T-helper 2 cell (primary cell): Measurements from ENCODE around the gene KLHL18.
A peak's percentile ranks its signal among the peaks of the same experiment; 100 is the strongest.
"Not testable (repeated sequence)": the region's sequence is repeated elsewhere in the genome, so short reads cannot be mapped to it uniquely, and the experiment has no call there.

Source experiments
- DNase-seq, 5 experiments: peaks; one replicate each; pipeline versions ENCODE4 v3.0.0 to v3.0.0-alpha.2; 2012 to 2022
- total RNA-seq, 2 donors: gene quantifications; one replicate each; lab custom pipeline; 2026; lab: John Stamatoyannopoulos, UW

Gene KLHL18
- total RNA-seq = 70.4 to 126 reads per million in 2 donors

DNA sequence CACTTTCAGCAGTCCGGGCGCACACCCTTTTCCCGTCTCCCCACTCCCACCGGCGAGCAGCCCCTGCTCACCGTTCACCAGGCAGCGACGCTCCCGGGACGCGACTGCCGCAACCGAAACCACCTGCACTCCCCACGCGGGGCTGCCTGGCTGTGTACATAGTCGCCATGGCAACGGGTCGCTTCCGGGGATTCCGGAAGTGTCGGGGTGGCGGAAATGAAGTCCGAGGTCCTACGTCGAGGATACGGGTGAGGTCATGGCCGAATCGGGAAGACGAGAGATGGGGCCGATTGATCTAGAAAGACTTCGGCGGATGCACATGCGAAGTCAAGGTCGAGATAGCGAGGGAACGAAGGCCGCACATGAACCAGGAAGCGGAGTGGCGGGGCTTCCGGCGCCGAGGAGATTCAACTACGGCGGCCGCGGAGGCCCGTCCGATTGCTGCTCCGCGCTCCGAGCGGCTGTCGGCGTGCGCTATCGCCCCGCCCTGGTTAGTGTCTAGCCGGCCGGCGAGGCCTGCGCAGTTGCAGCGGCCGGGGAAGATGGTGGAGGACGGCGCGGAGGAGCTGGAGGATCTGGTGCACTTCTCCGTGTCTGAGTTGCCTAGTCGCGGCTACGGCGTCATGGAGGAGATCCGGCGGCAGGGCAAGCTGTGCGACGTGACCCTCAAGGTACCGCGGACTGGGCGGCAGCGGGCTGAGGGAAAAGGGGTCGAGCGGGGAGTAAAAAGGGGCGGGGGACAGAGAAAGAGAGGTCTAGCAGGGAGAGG, at the start of gene KLHL18, which contains the start of gene KIF9:
KLHL18 (plus strand) TSS at position 521 of the 769 bp plus-strand sequence; CDS start at position 543, 22 bp downstream.
KIF9 (minus strand) TSS at position 376 of the 769 bp plus-strand sequence. CDS start 5,425 bp downstream, outside the sequence.
- peak; percentile 89 to 98 (median 96) for DNase-seq

DNA sequence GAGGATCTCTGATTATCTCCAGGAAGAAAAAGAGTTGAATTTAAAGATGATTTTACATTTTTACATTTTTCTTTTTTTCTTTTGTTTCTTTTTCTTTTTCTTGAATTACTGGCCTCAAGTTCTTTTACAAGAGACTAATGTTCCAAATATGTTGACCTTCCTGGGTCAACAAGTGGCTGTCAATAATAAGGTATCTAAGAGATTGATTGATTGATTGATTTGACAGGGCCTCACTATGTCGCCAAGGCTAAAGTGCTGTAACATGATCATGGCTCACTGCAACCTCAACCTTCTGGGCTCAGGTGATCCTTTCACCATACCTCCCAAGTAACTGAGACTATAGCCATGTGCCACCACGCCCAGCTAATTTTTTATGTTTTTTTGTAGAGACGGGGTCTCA, 44.7 kb upstream of the KLHL18 start:
- DNase-seq = no peak

DNA sequence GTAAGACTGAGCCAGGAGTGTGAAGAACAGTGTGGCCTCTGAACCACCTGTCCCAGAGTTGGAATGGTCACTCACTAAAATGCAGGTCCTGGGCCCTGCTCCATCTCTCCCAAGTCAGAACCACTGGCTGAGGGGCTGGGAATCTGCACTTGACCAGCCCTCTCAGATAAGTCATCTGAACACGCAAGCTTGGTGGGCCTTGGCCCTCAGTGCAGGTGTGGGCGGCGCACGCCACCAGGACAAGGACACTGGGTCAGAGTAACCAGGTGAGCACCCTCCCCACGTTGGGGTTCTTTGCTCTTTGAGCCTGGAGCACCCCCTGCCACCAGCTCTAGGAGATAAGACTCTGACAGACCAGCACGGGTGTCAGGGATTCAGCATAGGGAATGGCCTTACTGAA, 42.8 kb upstream of the KLHL18 start:
- DNase-seq = no peak

DNA sequence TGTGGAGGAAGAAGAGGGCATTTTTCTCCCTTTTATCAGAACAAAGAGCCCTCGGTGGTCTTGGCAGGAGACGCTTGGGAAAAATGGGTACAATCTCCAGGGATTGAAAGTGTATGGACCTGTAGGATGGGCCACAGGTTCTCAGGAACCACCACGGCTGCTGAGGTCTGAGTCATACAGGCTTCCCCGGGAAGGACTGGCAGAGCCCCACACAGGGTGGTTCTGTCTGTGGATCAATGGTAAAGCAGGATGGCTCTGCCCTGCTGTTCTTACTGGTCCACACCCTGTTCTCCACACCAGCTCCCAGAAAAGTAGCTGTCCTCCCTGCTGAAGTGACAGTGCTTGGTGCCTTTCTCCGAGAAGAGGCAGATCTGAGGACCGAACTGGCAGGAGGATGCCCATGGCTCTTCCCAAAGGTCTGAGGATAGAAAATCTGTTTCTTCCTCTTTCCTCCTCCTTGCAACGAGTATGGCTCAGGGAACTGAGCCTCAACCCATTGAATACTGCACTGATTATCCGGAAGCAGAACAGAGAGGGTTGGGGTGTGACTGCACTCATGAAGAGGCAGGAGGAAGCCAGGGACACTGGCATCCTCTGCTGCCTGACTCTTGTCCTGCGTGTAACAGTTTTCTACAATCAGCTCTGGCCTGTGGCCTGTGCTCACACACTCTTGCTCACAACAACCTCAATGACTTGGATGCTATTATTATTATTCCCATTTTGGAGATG, 39.2 kb upstream of the KLHL18 start:
- DNase-seq = no peak

DNA sequence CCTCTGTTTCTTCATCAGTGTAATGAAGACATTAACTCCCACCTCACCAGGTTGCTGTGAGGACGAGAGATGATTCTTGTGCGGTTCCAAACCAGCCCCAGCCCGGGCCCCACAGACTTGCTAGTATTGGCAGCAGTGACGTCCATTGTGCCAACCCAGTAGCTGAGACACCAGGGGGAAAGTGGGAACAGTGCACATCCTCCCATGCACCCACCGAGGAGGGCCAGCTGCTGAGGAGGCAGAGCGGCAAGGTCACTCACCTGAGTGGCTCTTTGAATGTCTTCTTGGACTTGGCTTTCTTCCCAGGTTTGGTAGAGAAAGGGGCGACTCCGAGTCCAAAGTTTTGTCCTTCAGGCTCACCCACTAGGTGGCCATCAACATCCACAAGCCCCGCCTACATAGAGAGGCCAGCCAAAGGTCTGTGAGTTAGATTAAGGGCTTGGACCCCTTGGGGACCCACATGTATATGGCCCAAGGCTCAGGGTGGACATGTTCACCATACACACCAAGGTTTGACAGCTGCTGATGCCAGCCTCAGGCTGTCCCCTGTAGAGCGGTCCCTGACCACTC, 38.1 kb upstream of the KLHL18 start:
- DNase-seq = no peak

DNA sequence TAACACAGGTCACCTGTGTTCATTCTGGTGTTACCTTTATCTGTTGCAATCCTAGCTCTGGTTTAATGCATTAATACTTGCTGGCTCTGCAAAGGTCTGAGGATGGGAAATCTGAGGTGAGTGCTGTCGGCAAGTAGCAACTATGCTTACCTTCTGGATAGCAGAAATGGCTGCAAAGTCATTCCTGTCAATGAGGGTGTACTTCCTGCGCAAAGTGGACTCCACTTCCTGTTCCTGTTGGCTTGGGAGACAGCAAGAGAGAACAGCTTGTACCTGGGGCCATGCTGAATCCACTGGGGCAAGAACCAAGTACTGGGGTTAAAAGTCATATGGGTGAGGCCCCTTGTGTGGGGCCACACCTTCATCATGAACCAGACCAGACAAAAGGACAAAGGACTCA, 37.5 kb upstream of the KLHL18 start:
- DNase-seq = no peak

DNA sequence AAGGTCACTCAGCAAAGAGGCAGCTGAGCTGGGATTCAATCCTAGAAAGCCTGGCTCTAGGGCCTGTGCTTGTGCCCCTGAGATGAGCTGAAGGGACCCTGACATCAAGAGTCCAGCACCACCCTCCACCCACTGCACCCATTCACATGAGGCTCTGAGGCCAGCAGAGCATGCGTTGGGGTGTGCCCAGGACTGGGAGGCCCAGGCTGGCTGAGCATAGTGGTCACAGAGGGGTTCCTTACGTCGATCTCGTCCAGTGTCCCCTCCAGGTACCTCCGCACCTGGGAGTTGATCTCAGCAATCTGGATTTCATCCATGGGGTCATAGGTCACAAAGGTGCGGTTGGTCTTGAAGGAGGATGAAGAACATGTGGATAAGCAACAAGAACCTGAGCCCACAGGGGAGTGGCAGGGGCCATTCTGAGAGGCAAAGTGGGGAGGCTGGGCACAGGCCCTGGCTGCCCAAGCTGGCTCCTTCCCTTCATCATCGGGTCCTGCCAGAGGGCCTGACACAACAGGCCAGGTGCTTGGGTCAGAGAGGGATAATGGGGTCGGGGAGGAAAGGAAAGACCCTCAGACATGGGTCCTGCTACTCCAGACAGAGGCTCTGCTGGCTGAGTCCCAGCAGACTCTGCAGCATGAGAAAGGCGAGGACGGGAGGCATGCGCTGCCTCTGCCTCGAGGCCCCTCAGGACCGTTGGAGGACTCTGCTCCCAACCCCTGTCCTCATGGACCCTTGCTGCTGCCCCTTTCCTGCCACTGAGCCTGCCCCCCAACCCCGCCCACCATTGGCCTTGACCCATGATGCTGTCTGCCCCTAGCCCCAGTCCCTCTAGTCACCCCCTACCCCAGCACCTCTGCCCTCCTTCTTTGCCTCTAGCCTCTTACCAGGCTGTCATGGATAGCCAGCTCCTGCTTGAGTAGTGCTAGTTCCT, 35.3 kb upstream of the KLHL18 start:
- no peak for DNase-seq

DNA sequence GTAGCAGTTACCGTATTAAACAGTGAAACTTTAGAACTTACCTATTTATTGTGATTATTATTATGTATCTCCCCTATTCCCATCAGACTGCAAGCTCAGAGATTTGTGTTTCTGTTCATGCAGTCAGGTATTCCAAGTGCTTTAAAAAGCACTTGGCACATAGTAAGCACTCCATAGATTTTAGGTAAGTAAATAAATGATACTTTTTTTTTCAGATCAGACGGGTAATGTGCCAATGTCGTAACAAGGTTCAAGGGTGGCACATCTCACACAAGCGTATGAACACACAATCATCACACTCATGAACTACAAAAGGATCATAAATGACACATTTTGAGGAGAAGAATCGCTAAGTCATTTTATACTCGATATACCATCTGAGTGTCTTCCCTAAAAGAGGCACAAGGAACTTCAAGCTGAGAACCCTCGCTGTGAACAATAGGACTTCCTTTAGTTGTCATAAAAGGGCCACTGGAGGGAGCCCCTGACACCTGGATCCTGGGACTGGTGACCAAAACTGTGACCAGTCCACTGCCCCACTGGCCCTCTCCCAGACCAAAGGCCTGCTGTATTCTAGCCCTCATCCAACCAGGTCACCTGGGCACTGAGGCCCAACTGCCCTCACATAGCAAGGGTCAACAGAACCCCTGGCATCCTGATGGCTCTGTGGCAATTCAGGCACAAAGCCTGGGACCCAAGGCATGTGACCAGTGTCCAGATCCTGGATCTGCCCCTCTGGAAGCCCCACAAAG, 32.3 kb upstream of the KLHL18 start:
- DNase-seq = no peak

DNA sequence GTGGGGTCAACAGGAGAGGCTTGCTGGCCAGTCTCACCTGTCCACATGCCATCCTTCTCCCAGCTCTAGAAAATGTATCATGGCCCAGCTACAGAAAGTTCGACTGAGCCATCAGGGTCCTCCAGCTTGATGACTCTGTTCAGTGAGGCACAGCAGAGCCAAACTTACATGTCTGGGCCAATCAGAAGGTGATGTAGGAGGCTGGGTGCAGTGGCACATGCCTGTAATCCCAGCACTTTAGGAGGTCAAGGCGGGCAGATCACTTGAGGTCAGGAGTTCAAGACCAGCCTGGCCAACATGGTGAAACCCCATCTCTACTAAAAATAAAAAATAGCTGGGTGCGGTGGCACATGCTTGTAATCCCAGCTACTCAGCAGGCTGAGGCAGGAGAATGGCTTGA, 31.7 kb upstream of the KLHL18 start:
- not testable (repeated sequence) for DNase-seq

DNA sequence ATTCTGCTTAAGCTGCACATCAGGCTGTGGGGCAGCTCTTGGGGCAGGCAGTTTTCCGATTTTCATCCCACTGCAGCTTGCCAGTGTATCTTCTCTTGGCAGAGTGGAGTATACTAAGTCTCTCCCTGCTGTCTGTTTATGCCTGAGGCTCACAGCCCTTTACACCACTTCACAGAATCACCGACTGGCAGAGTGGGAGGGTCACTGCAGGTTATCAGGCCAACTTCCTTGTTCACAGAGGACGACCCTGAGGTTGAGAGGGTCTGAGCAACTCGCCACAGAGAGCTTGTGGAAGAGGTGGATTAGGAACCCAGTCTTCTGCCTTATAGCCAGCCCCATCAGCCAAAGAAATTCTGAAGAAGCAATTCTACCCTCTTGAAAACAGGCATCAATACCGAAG, 31.1 kb upstream of the KLHL18 start:
- no peak for DNase-seq

DNA sequence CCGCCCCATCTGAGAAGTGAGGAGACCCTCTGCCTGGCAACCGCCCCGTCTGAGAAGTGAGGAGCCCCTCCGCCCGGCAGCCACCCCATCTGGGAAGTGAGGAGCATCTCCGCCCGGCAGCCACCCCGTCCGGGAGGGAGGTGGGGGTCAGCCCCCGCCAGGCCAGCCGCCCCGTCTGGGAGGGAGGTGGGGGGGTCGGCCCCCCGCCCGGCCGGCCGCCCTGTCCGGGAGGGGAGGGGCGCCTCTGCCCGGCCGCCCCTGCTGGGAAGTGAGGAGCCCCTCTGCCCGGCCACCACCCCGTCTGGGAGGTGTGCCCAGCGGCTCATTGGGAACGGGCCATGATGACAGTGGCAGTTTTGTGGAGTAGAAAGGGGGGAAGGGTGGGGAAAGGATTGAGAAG, 26.4 kb upstream of the KLHL18 start:
- DNase-seq = not testable (repeated sequence)

DNA sequence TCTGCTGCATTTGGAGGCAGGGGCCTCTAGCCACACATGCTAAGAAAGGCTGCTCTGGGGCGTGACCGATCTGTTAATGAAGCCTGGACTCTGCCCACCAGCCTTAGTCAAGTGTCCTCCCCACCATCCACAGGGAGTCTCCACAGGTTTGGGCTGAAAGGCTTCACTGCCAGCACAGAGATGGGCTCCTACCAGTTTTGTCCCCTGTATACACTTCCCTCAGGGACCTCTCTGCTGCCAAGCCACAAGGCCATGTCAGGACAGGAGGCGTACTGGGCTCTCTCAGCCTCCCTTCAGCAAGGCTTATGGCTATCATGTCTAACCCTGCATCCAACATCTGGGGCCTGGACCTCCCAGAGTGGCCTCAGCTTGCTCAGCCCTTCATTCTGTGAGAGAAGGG, 23.6 kb upstream of the KLHL18 start:
- no peak for DNase-seq

DNA sequence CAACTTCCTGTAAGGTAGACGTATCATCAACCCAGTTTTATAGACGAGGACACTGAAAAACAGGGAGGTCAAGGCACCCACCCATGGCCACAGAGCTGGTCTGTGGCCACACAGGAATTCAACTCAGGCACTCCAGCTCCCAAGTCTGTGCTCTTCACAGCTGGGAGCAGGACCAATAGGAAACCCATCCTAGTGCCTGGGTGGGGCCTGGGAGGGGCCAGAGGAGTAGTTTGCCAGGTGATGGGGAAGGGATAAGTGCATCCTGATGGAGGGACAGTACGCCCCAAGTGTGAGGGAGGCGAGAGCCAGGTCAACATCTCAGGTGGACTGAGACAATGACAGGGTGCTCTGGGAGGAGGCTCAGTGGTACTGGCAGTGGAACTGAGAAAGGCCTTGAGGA, 22.1 kb upstream of the KLHL18 start:
- DNase-seq = no peak

DNA sequence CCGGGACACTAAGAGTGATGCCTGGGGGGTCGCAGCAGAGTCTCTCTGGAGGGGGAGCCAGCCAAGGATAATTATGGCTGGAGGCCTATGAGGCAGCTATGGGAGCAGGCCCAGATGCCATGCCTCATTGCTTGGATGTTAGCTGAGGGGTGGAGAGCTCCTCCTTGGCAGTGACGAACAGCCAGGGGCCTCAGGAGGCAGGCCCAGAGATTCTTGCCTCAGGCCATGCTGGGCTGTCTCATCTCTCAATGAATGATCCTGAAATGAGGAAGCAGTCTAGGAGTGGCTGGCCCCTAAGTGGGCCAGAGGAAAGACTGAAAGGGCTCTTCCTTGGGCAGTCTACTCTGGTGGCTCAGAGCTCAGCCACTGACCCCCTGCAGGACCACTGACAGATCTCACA, 21.4 kb upstream of the KLHL18 start:
- no peak for DNase-seq

DNA sequence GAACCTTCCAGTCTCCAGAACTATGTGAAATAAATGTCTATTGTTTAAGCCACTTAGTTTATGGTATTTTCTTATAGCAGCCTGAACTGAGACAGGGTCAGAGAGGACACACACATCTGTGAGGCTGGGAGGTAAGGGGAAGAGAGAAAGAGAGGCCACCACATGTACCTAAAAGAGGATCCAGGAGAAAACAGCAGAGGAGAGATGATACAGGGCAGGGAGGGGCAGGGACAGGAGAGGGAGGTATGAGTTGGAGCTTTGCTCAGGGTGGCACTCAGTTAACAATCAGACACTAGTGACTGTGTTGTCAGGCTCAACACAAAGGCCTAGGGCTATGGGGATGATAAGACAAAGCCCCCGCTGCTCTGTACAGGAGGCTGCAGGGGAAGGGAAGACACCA, 17.7 kb upstream of the KLHL18 start:
- no peak for DNase-seq

DNA sequence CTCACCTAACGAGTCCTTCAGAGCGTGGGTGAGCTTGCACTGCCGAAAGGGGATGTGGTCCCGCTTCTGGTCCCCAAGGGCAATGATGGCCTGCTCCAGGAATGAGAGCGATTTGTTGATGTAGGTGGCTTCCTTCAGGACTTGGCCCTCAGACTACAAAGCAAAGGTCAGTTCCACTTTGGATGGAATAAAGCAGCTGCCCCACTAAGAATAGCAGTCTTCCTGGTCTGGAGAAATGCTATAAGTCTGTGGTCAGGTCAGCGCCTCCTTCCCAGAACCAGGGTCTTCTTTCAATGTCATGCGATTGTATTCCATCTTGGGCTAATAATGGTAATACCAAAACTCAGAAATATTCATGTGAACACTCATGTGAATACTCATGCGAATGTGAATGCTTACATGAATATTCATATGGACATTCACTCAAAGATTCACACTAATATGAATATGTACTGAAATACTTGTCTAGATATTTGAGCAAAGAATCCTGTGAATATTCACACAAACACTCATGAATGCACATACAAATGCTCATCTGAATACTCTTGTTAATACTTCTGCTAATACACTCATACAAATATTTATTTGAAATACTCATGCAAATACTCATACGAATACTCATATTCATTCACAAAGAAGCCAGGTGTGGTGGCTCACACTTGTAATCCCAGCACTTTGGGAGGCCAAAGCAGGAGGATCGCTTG, 16.9 kb upstream of the KLHL18 start:
- DNase-seq = no peak

DNA sequence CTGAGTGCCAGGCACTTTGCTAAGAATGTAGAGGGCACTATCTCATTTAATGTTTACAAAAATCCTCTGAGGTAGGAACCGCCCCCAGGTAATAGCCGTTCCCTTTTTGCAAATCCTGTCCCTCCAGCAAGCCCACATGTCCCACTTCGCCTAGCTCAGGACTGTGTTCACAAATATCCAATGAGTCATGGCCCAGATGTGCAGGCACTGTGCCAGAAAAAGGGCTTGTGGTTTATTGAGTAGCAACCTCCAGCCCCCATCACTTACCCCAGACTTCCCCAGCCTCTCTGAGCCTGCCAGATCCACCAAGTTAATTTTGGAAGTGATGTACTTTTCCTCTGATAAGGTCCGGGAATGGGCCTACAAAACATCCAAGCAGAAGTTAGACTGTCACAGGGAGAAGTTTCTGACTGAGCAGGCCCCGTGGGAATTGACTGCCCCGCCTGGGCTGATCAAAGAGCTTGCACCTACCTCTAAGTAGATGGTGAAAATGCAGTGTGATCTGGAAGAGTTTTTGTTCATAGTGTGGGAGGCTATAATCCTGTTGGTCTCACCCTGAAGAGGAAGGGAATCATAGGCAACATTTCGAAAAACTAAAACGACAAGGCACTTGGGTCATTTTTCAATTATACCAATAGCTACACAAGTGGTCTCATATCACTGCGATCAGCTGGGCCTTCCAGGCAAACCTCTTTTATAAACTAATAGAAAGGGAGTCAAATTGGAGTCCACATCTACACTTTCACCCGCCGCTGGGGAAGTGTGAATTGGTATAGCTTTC, 15.8 kb upstream of the KLHL18 start:
- DNase-seq = no peak

DNA sequence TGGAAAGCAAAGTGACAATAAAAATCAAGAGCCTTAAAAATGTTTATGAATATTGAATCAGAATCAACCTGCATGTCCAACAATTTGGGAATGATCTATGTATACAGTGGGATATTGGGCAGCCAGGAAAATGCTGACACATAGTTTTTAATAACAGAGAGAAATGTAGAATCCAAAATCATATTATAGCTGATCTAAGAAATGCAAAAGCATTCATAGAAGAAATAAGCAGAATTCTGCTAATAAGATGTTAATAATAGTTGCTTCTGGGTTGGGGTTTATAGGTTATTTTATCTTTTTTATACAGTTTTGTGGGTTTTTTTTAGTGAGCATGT, 15.3 kb upstream of the KLHL18 start:
- no peak for DNase-seq

DNA sequence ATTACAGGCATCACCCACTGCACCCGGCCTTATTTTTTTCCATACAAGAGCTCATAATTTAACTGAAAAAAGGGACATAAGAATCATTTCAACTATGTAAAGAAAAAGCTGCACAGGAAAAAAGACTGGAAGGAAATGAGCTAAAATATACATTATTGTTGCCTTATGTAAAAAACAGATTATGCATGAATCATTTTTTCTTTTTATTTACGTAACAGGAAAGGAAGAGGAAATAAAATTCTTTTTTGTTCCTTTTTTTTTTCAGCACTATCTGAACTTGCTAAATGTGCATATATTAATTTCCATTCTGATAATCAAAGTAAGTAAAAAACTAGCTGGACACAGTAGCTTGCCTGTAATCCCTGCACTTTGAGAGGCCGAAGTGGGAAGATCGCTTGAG, 12.2 kb upstream of the KLHL18 start:
- no peak for DNase-seq

DNA sequence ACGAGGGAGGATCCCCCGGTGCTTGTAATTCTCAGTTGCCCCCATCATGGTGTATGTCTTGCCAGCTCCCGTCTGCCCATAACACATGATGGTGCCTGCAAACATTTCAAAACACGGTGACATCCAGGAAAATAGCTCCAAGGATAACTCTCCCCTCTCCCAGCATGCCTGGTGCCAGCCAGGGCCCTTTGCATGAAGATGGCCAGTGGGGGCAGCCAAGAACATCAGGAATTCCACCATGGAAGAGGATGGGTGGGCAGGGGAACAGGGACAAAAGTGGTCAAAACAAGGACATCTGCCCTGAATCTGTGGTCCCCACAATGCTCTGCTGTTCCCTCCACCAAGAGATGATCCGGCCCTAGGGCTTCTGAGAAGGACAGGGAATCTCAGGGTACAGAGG, 9.2 kb upstream of the KLHL18 start:
- DNase-seq = no peak

DNA sequence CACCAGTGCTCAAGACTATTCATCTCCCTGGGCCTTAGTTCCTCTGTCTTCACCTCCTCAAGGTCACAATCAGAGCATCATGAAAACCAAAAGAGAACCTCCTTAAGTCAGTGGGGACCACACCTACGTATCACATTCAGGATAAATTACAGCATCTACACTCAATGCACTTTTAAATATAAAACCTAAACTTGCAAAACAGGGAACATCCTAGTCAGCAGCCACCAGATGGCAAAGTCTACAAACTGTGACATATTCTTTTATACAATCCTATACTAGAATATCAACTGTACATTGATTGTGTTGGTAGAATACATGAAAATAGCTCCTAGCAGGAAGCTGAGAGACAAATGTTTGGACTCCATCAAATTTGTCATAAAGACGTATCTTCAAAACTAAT, 8.1 kb upstream of the KLHL18 start:
- no peak for DNase-seq
